Measurements from ENCODE around the gene ROS1.
A peak's percentile ranks its signal among the peaks of the same experiment; 100 is the strongest.
"Not testable (repeated sequence)": the region's sequence is repeated elsewhere in the genome, so short reads cannot be mapped to it uniquely, and the experiment has no call there.

ROS1 gene

DNA sequence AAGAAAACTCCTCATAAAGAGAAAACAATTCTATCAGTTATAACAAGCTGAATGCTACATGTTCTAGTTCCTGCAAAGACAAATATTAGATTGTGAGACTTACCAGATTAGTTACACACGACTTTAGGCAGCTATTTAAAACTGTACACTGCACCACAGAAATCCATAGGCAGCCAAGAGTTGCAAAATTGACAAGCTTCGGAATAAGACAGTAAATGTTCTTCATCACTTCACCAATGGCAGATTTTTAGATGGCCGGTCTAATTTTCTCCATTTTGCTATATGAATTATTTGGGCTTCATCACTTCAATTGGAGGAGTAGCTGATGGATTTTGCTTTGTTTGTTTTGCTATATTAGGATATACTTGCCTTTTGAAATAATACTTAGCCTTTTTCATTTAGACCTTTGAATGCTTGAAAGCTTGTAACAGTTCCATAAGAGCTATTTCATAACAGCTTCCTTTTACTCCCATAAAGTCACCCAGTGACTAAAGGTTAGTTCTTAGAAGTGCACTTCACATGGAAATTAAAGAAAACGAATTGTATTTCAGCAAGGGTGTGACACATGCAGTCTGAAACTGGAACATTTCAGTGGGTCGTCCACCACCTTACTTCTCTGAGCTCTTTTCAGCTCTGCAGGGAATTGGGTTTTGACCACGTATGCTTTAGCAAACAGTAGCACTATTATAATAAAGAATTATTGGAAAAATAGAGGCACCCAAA lies at the start of gene ROS1:
ROS1 (minus strand) TSS at position 512 of the 723 bp plus-strand sequence; CDS start at position 226, 286 bp downstream.
- DNase-seq: no peak

- no peak for DNase-seq
Measured at GRCh38 chr6:117473401-117473800, 47.7 kb upstream of the ROS1 start.

DNA sequence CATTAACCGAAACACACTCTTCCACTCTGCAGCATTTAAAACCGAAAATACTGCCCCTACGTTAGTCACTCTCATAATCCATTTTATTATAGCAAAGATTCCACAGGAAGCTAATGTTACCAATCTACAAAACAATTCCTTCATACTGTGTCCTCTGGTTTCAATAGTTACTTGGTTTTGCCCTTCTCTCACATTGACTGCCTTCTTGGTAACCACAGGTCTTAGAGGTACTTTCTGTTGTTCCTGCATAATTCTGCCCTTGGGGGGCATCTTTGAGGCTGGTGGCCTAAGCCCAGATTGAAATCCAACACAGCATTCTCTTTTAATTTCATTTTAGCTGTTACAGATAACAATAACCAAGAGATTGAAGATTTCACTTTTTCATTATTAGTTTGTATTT lies 46.9 kb upstream of the ROS1 start:
- DNase-seq: no peak

GRCh38 chr6:117469791-117470190 lies 44.0 kb upstream of the ROS1 start:
- DNase-seq: no peak

DNA sequence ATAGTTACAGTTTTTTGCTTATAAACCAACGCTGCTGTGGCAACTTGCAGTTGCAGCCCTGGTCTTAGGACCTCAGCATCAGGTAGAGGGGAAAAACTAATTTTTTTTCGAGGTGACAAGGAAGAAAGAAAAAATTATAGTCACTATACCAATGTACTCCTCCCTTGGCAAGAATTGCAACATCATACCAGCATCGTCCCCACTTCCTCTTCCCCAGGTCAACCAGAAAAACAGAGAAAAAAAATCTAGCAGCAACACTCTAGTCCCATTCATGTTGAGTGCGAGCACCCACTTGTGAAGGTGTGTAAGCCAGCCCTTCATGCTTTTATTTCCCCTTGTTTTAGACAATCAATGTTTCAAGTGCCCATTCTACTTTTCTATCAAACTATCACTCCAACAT lies 43.6 kb upstream of the ROS1 start:
- DNase-seq: no peak

DNA sequence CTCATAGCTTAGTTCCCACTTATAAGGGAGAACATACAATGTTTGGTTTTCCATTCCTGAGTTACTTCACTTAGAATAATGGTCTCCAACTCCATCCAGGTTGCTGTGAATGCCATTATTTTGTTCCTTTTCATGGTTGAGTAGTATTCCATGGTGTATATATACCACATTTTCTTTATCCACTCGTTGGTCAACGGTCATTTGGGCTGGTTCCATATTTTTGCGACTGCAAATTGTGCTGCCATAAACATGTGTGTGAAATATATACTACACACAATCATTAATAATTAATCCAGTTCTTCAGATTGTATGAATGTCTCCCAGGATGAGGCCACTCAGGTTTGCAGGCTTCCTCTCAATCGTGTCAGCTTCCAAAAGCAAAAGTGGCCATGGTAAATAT lies 42.8 kb upstream of the ROS1 start:
- DNase-seq: not testable (repeated sequence)

- DNase-seq: no peak
Measured at GRCh38 chr6:117467876-117468275, 42.1 kb upstream of the ROS1 start.

DNA sequence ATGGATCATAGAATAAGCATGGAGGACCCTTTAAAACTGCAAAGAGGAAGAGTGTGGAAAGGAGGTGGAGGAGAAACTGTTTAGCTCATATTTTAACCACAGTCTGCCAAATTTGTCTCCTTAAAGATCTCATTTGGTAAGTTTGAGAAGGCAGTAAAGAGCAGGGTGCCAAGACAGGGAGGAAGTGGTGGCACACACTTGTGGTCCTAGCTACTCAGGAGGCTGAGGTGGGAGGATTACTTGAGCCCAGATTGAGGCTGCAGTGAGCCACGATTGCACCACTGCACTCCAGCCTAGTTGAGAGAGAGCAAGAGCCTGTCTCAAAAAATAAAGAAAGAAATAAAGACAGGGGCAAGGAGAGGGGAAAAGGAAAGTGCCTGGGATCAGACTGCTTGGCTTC lies 39.9 kb upstream of the ROS1 start:
- DNase-seq: no peak

DNA sequence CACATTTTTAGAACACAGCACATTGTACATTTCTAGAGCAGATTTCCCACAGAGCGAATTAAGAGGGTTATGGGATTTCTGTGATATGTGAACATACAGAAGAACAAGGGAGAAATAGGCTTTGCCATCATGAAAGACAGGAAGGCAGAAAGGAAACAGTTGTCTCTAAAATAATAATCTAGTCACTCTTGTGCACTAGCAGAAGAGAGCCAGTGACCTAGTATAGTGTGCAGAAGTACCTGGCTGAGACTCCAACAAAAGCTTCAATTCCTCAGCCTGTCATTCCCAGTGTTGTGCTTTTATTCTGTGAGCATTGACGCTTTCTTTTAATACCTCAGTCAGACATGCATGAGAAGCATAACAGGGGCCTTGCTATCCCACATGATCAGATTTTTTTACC lies 39.0 kb upstream of the ROS1 start:
- no peak for DNase-seq

DNA sequence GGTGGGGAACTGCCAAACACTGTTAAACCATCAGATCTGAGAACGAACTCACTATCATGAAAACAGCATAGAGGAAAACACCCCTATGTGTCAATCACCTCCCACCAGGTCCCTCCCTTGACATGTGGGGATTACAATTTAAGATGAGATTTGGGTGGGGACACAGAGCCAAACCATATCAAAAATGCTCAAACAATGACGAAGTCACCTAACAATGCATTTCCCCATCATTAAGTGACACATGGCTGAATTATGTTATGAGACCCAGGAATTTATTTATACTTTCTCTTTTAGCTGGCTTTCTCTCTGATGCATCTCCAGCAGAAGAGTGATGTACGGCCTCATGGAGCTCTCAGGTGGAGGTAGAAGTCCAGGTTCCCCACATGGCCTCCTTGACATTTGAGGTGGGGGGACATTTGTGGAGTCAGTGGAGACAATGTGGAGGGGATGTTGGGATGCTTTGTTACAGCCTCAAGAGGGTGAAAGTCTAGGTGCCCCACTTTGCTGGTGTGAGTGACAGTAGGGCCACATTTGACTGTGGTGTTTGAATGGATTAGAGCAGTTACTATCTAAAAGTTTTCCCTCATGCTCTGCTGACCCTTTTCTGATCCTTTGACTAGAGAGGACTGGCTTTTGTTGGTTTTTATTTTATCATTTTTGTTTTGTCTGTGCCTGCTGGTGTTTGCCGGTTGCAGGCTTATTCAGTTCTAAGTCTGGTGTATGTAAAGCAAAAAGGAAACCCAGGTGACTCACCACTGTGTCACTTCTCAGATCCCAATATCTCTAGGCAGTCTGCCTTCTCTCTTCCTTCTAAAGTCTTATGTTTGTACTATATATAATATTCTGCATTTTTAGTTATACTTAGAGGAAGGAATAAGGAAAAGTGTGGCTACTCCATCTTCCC lies 38.3 kb upstream of the ROS1 start:
- no peak for DNase-seq

- DNase-seq: no peak
Measured at GRCh38 chr6:117459204-117459944, 33.6 kb upstream of the ROS1 start.

DNA sequence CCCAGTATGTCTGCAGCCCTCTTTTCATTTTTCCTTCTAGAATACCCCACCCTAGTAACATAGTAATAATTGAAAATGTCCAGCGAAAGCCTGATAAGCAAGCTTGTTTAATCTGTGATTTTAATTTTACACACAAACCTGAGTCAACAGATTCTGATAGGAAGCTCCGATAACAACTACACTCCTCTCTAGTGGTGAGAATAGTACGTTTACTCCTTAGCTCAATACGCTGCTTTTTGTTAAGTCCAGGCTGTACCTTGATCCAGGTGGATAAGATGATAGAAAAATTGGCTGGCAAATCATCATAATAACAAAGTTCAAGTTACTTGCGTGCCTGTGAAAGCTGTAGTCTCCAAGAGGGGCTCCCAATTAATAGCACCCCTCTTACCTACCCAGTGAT lies 31.3 kb upstream of the ROS1 start:
- no peak for DNase-seq

DNA sequence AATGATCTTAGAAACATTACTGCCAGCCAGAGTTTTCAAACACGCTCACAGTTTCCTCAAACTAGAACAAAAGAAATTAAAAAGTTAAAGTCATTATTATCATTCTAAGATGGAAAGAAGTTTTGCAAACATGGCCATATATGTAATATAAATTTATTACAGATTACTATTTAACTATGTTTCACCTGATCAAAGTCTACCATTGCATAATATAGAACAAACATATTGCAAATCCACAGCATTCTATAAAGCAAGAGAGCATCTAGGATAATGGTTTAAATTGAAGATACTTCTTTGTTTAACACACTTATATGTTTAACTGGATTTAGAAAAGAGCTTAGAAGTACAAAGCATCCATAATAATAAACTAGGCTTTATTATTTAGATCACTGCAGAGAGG lies 30.5 kb upstream of the ROS1 start:
- DNase-seq: no peak

GRCh38 chr6:117451671-117452070 lies 25.9 kb upstream of the ROS1 start:
- no peak for DNase-seq

GRCh38 chr6:117449549-117450439 lies 24.1 kb upstream of the ROS1 start:
- DNase-seq: peak; percentile 51

GRCh38 chr6:117448732-117449485 lies 23.2 kb upstream of the ROS1 start:
- no peak for DNase-seq

DNA sequence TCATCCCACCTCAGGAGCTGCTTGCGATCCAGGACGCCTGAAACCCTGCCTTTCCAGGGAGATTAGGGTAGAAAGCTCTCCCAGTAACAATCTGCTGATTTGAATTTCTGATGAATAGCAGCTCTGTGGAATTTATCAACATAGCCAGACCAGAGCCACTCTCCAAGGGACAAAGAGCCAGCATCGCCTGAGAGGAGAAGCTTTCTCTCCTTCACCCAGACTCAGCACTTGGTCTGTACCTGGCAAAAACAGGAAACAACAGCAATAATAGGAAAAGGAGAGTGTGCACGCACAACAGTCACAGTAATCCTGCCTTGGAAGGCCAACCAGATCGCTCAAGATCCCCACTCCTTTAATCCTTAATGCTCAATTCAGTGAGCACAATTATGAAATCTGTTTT lies 22.3 kb upstream of the ROS1 start:
- no peak for DNase-seq

- no peak for DNase-seq
Measured at GRCh38 chr6:117446861-117447260, 21.1 kb upstream of the ROS1 start.

DNA sequence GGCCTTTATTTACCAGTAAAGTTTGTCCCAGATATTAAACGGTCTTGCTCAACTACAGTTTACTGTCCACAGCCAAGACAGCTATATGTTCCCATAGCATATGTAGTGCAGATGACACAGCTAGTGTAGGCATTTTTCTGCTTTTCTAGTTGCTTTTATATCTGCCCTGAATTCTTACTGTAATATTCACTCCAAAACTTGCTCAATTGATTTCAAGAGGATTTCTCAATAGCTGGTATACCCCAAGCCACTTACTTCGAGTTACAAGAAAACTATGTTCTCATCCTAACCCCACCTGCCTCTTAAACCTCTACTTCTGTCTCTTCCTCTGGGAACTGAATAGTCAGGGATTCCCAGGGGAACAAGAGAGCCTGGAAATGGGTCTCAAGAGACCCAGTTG lies 18.9 kb upstream of the ROS1 start:
- DNase-seq: no peak

DNA sequence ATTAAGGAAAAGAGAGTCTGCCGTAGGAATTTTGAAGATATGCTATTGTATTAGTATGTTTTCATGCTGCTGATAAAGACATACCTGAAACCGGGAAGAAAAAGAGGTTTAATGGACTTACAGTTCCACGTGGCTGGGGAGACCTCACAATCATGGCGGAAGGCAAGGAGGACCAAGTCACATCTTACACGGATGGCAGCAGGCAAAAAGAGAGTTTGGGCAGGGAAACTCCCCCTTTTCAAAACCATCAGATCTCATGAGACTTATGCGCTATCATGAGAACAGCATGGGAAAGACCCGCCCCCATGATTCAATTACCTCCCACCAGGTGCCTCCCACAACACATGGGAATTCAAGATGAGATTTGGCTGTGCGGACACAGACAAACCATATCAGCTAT lies 16.6 kb upstream of the ROS1 start:
- not testable (repeated sequence) for DNase-seq

GRCh38 chr6:117441824-117442264 lies 16.1 kb upstream of the ROS1 start:
- no peak for DNase-seq

Measured in left hindlimb (tissue), 1 donor.